Right ventricle myocardium superior (tissue), 1 donor: Measurements from ENCODE around the gene CHPT1. TPM values are rescaled to one million over a fixed set of nuclear protein-coding genes. Genes with fewer than 3 reads are reported as not detected.
"Not testable (repeated sequence)": the region's sequence is repeated elsewhere in the genome, so short reads cannot be mapped to it uniquely, and the experiment has no call there.

Experiments
- ATAC-seq: fragments of 200-7000 bp; cut with Tn5 transposase; one replicate; pipeline ENCODE4 v1.9.1; 2020; ENCODE audit warnings: mild to moderate bottlenecking; ENCODE audit not compliant: poor library complexity
- DNase-seq: peaks from one replicate; pipeline ENCODE4 v3.0.0-alpha.2; 2020
- intact Hi-C: fragments of 100-400 bp; cut with DNase I; formaldehyde crosslinking; loops from one replicate; pipeline ENCODE4 v1.11.2; 2022
- total RNA-seq: library from RNA; stranded (reverse); fragmentation: NEBNext Ultra II Directional; extraction: Animal tissue kit (Norgen Biotek cat#: 25700); gene quantifications from one replicate; pipeline ENCODE4 v1.2.1, GENCODE V29; 2021
- donor health status: DM: no; HTN: yes; CAD: no; lungs with severe emphysema.

CHPT1 gene
- total RNA-seq, 1 donor from 2014 or later = 139 TPM

- ATAC-seq (no peak), DNase-seq (no peak)
- intact Hi-C loops = no loop called here
Observed at GRCh38 chr12:101710288-101710687, 12.8 kb downstream of the CHPT1 start.

GRCh38 chr12:101713059-101713682 lies 15.7 kb downstream of the CHPT1 start:
- intact Hi-C loops = no loop called here
- peak; percentile 84 for ATAC-seq
- DNase-seq = no peak

GRCh38 chr12:101713930-101714329 lies 16.5 kb downstream of the CHPT1 start:
- ATAC-seq (no peak), DNase-seq (no peak)
- intact Hi-C loops = no loop called here

DNA sequence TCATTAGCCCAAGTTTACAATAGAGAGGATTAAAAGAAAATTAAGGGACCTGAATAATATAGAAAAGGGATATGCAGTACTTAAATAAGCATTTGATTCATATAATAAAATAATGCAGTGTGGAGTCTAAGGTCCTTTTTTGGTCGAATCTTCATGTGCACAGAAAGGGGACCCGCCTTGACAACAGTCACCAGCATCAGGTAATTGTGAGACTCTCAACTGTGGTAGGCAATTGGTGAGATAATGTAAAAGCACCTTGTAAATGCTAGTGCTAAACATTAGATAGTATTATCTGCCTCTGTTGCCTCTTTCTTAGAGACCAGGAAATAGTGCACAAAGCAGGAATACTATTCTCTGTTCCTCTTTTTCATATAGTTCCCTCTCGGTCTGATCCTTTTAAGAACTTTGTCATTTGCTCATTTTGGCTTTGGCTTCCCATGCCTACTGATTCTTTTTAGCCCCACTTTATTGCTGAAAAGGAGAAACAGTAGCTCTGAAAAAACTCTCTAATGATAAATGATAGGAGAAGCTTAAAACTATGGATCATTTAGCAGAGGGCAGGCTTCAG lies 17.5 kb downstream of the CHPT1 start:
- intact Hi-C loops = no loop called here
- no peak for DNase-seq
- ATAC-seq = no peak

- no peak for ATAC-seq
- intact Hi-C loops = no loop called here
- DNase-seq = no peak
Observed at GRCh38 chr12:101719566-101719965, 22.1 kb downstream of the CHPT1 start.

DNA sequence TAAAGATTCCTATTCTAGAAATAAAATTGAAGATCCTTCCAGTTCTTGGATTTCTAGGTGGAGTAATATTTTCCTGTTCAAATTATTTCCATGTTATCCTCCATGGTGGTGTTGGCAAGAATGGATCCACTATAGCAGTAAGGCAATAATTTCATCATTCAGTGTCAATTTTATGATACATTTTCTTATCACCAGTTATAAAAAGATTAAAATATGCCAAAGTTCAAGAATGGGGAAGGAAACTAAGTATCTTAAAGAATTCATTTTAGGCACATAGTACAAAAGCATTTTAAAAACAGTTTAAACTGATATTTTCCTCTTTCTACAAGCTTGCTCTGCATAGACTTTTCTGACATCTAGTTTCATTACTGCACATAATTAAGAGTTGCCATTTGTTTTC lies 22.7 kb downstream of the CHPT1 start:
- ATAC-seq (no peak), DNase-seq (no peak)
- intact Hi-C loops = no loop called here

- DNase-seq (no peak), ATAC-seq (no peak)
- intact Hi-C loops = no loop called here
Observed at GRCh38 chr12:101722392-101722791, 25.0 kb downstream of the CHPT1 start.

DNA sequence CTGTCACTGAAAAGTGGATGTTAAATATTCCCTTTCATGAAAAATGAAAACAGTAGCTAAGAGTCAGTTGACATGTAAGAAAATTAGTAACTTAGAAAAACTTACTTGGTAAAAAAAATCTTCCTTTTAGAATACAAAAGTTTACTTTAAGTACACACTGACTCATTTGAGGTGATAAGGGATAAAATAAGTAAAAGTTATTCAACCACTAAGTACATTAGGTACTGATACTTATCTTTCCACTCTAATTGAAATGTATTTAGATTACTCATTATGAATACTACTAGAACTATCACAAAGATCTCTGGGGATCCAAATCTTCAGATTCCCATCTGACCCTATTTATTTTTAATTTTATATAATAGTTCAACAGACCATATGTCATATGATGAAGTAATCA lies 29.7 kb downstream of the CHPT1 start:
- intact Hi-C loops = no loop called here
- no peak for ATAC-seq
- no peak for DNase-seq

DNA sequence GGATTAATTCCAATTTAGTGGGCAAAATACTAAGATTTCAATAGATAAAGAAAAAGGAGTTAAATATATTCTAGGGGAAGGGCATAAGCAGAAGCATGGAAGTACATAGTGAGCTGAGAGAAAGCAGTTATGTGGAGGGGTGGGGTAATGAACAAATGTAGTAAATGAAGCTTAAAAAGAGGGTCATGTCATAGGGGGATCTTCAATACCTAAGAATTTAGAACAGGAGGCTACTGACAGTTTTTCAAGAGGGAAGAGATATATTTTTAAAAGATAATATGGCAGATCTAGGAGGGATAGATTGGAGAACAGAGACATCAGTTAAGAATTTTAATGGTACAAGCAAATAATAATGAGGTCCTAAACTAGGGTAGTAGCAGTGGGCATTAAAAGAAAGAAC lies 32.4 kb downstream of the CHPT1 start:
- ATAC-seq = no peak
- intact Hi-C loops = no loop called here
- DNase-seq = no peak

DNA sequence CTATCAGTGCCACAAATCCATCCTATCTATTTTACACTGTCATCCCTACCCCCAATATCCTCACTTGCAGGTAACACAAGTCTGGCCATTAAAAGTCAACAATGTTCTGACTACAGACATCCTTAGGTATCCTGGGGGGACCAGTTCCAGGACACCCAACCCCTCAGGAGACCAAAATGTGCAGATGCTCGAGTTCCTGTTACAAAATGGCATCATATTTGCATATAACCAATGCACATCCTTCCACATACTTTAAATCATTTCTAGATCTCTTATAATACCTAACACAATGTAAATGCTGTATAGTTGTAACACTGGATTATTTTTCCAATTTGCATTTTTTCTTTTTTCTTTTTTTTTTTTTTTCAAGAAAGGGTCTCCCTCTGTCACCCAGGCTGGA lies 34.9 kb downstream of the CHPT1 start:
- DNase-seq = no peak
- intact Hi-C loops = no loop called here
- no peak for ATAC-seq

DNA sequence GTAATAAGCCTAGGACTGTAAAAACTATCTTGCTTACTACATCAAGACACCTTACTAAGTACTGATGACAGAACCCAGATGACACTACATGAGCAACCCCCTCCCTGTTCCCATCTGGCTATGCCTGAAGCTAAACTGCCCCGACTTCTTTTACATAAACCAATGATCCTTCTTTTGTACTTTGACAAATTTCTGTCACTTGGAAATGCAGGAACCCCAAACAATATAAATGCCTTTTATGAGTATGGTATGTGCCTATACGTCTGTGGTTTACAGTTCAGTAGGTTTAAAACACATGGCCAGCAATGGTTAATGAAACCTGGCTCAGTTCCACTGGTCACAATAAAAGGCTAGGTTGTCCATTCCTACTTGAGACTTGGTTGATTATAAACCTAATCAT lies 35.7 kb downstream of the CHPT1 start:
- intact Hi-C loops = no loop called here
- DNase-seq (no peak), ATAC-seq (no peak)

- ATAC-seq, intact Hi-C loops, DNase-seq: not testable (repeated sequence)
Observed at GRCh38 chr12:101734482-101734881, 37.0 kb downstream of the CHPT1 start.

DNA sequence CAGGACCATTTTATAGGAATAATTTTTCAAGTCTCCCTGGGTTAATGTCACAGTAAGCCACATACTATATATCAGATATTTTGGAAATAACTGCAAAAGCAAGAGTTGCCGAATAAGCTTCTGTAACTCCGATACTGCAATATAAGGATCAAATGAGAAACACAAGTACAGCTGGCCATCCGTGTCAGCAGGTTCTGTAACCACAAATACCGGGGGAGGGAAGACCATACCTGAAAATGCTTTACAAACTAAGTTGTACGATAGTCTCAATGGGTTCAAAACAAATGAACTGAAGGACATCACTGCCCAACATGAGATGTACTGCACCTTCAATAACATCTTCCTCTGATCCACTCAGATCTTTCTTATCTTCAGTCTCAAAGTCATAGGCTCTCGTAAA lies 40.0 kb downstream of the CHPT1 start:
- intact Hi-C loops = no loop called here
- DNase-seq (no peak), ATAC-seq (no peak)

GRCh38 chr12:101738920-101739665 lies 41.7 kb downstream of the CHPT1 start, which contains the start of gene SYCP3:
SYCP3 (minus strand) TSS chr12:101739462; CDS start chr12:101737935, 1,527 bp downstream.
- DNase-seq (no peak), ATAC-seq (peak; percentile 19)
- intact Hi-C loops = no loop called here

- intact Hi-C loops = no loop called here
- DNase-seq = no peak
Observed at GRCh38 chr12:101740566-101740965, 43.1 kb downstream of the CHPT1 start.

DNA sequence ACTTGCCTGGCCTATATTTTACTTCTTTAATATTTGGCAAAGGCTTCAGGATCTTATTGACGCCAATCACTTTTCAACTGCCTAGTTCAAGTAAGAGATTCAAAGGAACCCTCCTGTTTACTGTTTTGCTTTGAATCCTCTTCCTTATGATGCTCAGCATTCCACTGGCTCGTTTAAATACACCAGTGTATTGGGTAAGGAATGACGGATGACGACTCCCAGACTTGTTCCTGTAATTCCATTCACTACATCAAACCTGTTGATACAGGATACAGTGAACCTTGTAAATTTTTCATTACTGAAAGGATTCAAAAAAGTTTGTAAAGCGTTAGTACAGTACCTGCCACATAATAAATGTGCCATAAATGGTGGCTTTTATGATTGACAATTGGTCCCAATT lies 43.5 kb downstream of the CHPT1 start:
- DNase-seq (no peak), ATAC-seq (no peak)
- intact Hi-C loops = no loop called here

More at GRCh38 chr12:101740566-101740965, 43.1 kb downstream of the CHPT1 start:
- ATAC-seq = no peak

GRCh38 chr12:101743242-101743641 lies 45.8 kb downstream of the CHPT1 start:
- DNase-seq (no peak), ATAC-seq (no peak)
- intact Hi-C loops = no loop called here

GRCh38 chr12:101743724-101744472 lies 46.5 kb downstream of the CHPT1 start:
- intact Hi-C loops = no loop called here
- DNase-seq = no peak
- ATAC-seq = no peak

GRCh38 chr12:101745481-101745880 lies 48.0 kb downstream of the CHPT1 start:
- no peak for DNase-seq
- intact Hi-C loops = no loop called here
- no peak for ATAC-seq
